ENCODE data around the gene IST1.

DNA sequence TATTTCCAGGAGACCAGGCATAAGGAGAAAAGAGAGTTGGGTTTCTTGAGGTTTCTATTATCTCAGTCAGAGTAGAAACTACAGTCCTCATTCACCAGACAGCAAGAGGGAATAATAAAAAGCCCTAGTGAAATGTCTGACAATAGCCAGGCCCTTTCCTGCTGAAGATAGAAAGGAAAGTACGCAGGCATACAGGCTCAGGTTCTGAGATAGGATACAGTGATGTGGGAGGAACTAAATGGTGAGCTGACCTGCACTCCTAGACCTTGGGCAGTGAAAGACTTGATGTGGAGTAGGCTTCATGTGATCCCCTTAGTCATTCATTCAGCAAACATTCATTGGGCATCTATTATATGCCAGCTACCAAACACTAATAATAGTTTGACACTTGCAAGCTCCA, 26.2 kb upstream of the IST1 start:
- TF ChIP-seq TAF1 (IDR thresholded peaks at IDR 0.05; ENCODE audit: low read depth) (no peak), NFIC (IDR thresholded peaks at IDR 0.05) (no peak), RAD21 (IDR thresholded peaks at IDR 0.05; ENCODE audit: low read depth) (no peak), YY1 (IDR thresholded peaks at IDR 0.05; ENCODE audit: low read depth) (no peak)
- TF ChIP-seq, protein P1, sequence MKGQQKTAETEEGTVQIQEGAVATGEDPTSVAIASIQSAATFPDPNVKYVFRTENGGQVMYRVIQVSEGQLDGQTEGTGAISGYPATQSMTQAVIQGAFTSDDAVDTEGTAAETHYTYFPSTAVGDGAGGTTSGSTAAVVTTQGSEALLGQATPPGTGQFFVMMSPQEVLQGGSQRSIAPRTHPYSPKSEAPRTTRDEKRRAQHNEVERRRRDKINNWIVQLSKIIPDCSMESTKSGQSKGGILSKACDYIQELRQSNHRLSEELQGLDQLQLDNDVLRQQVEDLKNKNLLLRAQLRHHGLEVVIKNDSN (IDR thresholded peaks at IDR 0.05) = no peak
